NCI-H146 treated with DMSO at 0.1 percent for 48 hours (cell line): ENCODE data around the gene MUC5B.
"Not testable (repeated sequence)": the region's sequence is repeated elsewhere in the genome, so short reads cannot be mapped to it uniquely, and the experiment has no call there.

Source experiments
- DNase-seq: peaks from one replicate; lab custom pipeline; 2025; ENCODE audit not compliant: unreplicated experiment; lab: John Stamatoyannopoulos, UW

MUC5B gene

DNA sequence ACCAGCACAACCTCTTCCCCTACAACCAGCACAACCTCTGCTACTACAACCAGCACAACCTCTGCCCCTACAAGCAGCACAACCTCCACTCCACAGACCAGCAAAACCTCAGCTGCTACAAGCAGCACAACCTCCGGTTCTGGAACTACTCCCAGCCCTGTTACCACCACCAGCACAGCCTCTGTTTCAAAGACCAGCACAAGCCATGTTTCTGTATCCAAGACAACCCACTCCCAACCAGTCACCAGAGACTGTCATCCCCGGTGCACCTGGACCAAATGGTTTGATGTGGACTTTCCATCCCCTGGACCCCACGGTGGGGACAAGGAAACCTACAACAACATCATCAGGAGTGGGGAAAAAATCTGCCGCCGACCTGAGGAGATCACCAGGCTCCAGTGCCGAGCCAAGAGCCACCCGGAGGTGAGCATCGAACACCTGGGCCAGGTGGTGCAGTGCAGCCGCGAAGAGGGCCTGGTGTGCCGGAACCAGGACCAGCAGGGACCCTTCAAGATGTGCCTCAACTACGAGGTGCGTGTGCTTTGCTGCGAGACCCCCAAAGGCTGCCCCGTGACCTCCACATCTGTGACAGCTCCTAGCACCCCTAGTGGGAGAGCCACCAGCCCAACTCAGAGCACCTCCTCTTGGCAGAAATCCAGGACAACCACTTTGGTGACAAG is 34.3 kb upstream of the MUC5B start:
- DNase-seq, result not testable (repeated sequence)

DNA sequence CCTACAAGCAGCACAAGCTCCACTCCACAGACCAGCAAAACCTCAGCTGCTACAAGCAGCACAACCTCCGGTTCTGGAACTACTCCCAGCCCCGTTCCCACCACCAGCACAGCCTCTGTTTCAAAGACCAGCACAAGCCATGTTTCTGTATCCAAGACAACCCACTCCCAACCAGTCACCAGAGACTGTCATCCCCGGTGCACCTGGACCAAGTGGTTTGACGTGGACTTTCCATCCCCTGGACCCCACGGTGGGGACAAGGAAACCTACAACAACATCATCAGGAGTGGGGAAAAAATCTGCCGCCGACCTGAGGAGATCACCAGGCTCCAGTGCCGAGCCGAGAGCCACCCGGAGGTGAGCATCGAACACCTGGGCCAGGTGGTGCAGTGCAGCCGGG is 33.0 kb upstream of the MUC5B start:
- not testable (repeated sequence) for DNase-seq

DNA sequence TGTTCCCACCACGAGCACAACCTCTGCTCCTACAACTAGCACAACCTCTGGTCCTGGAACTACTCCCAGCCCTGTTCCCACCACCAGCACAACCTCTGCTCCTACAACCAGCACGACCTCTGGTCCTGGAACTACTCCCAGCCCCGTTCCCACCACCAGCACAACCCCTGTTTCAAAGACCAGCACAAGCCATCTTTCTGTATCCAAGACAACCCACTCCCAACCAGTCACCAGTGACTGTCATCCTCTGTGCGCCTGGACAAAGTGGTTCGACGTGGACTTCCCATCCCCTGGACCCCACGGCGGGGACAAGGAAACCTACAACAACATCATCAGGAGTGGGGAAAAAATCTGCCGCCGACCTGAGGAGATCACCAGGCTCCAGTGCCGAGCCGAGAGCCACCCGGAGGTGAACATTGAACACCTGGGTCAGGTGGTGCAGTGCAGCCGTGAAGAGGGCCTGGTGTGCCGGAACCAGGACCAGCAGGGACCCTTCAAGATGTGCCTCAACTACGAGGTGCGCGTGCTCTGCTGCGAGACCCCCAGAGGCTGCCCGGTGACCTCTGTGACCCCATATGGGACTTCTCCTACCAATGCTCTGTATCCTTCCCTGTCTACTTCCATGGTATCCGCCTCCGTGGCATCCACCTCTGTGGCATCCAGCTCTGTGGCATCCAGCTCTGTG is 30.9 kb upstream of the MUC5B start:
- DNase-seq, result not testable (repeated sequence)

DNA sequence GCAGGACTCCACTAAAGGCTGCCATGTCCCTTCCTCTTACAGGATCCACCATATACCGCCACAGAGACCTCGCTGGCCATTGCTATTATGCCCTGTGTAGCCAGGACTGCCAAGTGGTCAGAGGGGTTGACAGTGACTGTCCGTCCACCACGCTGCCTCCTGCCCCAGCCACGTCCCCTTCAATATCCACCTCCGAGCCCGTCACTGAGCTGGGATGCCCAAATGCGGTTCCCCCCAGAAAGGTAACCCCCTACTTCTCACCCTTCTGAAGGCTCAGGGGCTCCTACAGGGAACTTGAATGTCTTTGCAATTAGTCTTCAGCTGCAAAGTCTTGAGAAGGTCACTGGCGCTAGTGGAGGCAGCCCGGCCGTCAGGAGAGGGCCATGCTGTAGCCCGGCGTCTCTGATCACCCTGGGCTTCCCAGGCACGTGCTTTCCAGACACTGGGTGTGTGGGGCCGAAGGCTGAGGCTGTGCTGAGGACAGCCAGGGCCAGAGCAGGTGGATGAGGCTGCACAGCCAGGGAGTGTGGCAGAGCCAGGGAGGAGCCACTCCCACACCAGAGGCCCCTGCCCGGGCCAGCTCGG is 30.0 kb upstream of the MUC5B start:
- DNase-seq, result no peak

DNA sequence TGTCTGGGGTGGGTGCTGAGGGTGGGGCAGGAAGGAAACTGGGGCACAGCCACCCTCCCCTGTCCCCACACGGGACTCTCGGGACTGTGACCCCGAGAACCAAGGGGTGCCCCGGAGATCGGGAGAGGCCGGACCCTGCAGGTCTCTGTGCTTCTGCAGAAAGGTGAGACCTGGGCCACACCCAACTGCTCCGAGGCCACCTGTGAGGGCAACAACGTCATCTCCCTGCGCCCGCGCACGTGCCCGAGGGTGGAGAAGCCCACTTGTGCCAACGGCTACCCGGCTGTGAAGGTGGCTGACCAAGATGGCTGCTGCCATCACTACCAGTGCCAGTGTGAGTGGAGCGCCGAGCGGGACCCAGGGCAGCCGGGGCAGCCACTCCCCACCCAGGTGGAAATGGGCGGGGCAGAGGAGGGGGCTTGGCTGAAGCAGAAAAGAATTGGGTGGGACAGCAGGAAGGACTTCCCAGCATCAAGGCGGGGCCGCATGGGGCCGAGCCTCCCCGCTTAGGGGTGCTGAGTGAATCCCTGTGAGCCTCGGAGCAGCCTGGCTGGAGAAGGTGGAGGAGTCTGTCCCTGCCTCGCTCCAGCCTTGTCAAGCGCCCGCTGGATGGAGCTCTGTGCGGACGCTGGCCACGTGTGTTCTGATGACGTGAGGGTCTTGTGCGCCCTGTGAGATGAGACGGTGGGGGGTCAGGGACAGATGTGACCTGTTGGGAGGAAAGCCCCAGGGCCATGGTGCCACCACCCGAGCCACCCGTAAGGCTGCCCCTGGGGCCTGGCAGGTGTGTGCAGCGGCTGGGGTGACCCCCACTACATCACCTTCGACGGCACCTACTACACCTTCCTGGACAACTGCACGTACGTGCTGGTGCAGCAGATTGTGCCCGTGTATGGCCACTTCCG is 29.3 kb upstream of the MUC5B start:
- DNase-seq, result no peak

DNA sequence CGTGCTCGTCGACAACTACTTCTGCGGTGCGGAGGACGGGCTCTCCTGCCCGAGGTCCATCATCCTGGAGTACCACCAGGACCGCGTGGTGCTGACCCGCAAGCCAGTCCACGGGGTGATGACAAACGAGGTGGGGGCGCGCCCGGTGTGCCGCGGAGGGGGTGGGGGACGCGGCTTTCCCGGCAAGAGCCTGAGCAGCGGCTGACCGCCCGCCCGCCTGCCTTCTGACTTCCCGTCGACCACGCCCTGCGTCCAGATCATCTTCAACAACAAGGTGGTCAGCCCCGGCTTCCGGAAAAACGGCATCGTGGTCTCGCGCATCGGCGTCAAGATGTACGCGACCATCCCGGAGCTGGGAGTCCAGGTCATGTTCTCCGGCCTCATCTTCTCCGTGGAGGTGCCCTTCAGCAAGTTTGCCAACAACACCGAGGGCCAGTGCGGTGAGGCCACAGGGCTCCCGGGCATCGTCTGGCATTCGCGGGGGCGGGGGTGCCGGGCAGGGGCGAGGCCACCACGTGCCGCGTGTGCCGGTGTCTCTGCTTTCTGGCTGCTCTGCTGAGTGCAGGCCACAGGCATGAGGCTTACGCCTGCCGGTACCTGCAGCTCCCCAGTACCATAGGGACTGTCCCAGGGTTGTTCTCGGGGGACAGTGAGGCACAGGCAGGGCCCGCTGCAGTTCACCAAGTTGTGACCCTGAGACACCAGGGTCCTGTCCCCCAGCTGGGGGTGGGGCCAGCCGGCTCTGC is 28.5 kb upstream of the MUC5B start:
- no peak for DNase-seq

DNA sequence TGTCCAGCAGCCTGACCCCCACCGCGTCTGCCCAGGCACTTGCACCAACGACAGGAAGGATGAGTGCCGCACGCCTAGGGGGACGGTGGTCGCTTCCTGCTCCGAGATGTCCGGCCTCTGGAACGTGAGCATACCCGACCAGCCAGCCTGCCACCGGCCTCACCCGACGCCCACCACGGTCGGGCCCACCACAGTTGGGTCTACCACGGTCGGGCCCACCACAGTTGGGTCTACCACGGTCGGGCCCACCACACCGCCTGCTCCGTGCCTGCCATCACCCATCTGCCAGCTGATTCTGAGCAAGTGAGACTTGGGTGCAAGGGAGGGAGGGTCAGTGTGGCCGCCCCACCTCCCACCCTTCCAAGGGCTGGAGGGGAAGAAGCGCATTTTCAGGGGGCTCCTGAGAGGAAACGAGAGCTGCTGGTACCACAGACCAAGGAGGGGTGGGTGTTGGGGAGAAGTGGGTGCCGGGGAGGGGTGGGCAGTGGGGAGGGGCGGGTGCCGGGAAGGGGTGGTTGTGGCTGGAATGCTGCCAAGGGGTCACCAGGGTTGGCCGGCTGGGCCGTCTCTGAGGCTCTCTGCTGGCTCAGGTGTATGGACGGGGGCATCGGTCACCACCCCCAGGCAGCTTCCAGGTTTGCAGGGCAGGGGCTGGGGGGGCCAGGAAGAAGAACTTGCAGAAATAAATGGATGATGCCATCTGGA is 27.7 kb upstream of the MUC5B start:
- no peak for DNase-seq

DNA sequence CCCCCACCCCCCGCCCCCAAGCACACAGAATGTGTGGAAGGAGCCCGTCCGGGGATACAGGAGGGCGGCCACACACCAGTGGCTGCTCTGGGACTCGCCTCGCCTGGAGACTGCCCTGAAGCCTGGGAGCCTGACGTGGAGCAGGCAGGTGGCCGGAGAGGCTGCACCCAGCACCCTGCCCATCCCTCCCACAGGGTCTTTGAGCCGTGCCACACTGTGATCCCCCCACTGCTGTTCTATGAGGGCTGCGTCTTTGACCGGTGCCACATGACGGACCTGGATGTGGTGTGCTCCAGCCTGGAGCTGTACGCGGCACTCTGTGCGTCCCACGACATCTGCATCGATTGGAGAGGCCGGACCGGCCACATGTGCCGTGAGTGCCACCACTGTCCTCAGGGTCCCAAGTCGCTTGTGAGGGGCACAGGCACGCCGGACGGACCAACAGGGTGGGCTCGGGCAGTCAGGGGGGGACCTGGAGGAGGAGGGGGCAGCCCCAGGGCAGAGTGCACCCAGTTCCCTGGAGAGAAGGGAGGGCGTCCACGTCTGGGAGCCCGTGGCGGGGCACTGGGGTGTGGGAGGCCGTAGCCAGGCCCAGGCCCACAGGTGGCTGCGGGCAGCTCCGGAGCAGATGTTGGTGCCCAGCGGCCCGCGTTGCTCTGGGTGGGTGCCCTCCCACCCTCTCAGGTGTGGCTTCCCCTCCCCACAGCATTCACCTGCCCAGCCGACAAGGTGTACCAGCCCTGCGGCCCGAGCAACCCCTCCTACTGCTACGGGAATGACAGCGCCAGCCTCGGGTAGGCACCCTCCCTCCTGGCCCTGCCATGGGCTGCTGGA is 27.0 kb upstream of the MUC5B start:
- DNase-seq, result no peak

DNA sequence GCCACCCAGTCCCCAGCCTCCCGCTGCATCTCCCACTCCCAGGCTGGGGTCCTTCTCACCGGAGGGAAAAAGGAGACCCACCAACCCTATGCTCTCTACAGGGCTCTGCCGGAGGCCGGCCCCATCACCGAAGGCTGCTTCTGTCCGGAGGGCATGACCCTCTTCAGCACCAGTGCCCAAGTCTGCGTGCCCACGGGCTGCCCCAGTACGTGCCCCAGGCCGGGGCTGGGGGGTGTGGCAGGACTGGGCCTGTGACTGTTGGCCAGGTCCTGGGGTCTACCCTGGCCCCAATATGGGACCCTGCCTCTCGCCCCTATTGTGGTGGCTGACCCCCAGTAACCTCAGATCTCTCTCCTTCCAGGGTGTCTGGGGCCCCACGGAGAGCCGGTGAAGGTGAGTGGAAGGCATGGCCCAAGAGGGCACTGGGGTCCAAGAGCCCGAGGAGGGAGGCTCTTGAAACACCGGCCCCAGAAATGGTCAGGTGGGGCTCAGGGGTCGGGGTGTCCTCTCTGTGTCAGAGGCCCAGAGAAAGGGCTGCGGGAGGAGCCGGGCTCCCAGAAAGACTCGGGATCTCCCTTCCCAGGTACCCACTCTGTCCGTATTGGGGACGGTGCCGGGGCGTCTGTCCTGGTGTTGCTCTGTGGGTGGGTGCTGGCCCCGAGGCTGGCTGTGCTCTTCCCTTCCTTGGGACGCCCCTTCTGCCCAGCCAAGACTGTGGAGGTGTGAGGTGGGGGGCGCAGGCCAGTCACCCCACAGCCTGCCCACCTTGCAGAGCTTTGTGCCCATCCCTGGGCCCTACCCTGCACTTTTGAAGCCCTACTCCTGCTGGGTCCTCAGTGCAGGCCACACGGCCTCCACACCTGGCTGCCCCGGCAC is 26.1 kb upstream of the MUC5B start:
- no peak for DNase-seq

DNA sequence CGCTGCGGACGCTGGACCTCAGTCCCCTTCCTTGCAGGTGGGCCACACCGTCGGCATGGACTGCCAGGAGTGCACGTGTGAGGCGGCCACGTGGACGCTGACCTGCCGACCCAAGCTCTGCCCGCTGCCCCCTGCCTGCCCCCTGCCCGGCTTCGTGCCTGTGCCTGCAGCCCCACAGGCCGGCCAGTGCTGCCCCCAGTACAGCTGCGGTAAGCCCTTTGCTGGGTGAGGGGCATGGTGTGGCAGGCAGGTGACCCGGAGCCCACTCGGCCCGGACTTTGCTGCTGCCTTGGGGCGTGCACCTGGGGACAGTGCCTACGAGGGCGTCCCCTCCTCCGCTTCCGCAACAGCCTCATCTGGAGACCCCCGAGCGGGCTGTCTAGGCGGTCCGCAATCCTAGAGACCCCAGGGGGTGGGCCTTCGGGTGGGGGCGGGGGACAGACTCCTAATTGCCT is 25.4 kb upstream of the MUC5B start:
- DNase-seq, result no peak

DNA sequence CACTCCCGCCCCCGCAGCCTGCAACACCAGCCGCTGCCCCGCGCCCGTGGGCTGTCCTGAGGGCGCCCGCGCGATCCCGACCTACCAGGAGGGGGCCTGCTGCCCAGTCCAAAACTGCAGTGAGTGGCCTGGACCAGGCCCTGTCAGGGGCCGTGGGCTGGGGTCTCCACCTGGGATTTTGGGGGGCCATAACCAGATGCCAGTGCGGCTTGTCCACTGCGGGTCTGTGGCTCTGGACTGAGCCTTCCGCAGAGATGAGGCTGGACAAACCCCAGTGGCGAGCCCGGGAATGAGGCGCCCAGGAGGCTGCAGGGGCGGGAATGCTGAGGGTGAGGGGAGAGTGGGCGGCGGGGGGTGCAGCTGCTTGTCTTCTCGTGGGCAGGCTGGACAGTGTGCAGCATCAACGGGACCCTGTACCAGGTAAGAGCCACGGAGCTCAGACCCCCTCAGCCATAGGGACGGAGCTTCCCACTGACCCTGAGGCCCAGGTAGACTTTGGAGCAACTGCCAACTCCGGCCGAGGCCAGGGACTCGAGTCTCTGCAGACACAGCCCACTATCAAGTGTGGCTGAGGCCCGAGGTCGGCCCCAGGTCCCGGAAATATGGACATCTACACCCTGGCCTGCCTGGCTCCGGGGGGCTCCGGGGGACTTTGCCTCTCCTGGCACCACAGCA is 24.8 kb upstream of the MUC5B start:
- no peak for DNase-seq

DNA sequence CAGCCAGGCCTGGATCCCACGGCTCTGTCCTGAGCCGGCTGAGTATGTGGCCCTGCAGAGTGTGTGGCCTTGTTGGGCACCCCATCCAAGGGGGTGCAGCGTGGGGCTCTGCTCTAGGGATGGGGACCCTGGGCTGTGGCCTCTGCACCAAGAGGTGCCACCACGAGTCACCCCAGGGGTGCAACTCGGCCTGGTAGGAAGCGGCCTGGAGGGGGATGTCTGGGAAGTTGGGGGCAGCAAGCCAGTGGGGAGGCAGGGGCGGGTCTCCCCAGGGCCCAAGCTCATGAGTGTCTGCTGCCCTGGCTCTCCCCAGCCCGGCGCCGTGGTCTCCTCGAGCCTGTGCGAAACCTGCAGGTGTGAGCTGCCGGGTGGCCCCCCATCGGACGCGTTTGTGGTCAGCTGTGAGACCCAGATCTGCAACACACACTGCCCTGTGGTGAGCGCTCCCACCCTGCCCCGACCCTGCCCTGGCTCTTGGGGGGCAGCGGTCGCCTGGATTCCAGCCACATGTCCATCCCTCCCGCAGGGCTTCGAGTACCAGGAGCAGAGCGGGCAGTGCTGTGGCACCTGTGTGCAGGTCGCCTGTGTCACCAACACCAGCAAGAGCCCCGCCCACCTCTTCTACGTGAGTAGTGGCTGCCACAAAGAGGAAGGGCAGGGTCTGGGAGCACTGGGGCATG is 24.2 kb upstream of the MUC5B start:
- no peak for DNase-seq

DNA sequence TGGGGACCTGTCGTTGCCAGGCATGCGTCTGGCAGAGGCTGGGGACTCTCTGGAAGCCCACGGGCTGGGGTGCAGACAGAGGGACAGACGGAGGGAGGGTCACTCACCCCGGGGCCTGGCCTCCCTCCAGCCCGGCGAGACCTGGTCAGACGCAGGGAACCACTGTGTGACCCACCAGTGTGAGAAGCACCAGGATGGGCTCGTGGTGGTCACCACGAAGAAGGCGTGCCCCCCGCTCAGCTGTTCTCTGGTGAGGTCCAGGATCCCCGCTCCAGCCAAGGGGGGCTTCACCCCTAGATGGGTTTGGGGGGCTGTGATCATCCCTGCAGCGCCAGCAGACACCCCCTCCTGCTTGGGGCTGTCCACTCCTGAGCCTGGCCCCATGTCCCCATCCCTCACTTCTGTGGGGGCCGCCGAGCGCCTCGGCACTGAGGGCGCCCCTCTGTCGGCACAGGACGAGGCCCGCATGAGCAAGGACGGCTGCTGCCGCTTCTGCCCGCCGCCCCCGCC is 23.6 kb upstream of the MUC5B start:
- no peak for DNase-seq

DNA sequence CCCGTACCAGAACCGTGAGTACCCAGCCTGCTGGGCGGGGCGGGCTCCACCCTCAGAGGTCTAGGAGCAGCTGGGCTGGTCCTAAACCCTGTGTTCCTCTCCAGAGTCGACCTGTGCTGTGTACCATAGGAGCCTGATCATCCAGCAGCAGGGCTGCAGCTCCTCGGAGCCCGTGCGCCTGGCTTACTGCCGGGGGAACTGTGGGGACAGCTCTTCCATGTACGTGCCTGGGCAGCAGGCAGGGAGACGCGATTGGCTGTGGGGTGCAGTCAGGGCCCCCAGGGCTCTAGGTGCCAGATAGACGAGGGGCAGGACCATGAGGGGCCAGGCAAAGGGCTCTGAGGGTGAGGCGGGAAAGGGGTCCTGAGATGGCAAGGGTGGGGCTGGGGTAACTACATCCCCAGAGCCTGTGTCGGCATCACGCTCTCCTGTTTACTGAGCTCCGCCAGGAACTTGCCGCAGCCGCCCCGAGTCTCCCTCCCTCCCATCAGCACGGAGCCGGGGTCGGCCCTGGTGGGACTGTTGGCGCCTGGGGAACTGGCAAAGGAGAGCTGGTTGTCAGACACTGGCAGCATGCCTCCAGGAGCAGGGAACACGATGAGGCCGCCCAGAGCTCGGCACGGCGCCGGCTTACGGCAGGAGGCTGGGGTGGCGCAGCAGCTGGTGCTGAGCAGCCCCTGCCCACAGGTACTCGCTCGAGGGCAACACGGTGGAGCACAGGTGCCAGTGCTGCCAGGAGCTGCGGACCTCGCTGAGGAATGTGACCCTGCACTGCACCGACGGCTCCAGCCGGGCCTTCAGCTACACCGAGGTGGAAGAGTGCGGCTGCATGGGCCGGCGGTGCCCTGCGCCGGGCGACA is 22.9 kb upstream of the MUC5B start:
- no peak for DNase-seq

DNA sequence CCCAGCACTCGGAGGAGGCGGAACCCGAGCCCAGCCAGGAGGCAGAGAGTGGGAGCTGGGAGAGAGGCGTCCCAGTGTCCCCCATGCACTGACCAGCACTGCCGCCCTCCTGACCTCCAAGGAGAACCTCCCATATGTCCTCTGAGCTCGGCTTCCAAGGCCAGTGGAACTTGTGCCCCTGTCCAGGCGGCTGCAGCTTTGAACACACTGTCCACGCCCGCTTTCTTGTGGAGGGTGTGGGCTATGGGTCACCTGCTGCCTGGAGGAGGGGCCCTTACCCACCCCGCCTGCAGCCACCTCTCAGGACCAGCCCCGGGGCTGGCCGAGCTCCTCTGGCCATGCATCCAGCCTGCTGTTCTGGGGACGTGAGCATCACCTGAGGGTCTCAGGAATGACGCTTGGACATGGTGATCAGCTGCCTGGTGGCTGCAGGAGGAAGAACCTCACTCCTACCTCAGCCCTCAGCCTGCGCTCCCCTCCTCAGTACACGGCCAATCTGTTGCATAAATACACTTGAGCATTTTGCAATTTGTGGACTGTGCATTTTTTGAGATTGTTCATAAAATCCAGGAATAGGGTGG is 22.2 kb upstream of the MUC5B start:
- no peak for DNase-seq
